Naive thymus-derived CD4-positive, alpha-beta T cell (primary cell): Measurements from ENCODE around the gene UBASH3B. TPM values are rescaled to one million over a fixed set of nuclear protein-coding genes. Genes with fewer than 3 reads are reported as not detected.

Experiments used
- ATAC-seq: fragments of 150-1000 bp; cut with Tn5 transposase; 2 replicates; pipeline ENCODE4 v1.10.0; 2021; ENCODE audit warnings: mild to moderate bottlenecking, moderate library complexity
- CTCF ChIA-PET: fragments of 350-600 bp; sonication (Branson Sonifier 250); formaldehyde crosslinking; loops from one replicate; lab custom pipeline; 2021; ENCODE audit warnings: antibody characterized with exemption; lab: Charles Lee
- POLR2A ChIA-PET: fragments of 350-600 bp; sonication (Branson Sonifier 250); formaldehyde crosslinking; loops from one replicate; lab custom pipeline; 2021; ENCODE audit warnings: antibody characterized with exemption, inconsistent platforms; lab: Charles Lee
- DNase-seq, 9 donors: peaks; one replicate each; pipeline versions ENCODE4 v3.0.0 to v3.0.0-alpha.2; 2020 to 2022; ENCODE audit warnings: mixed read lengths in 1 of 9
- H3K27ac ChIP-seq: one replicate; pipeline ENCODE4 v1.7.0; 2013; ENCODE audit warnings: mild to moderate bottlenecking, low read depth, low read length, moderate library complexity
- H3K27me3 ChIP-seq, 2 donors: one replicate each; pipeline ENCODE4 v1.7.0; 2013; ENCODE audit warnings: low read length in 2 of 2, mild to moderate bottlenecking in 2 of 2, moderate library complexity in 2 of 2; ENCODE audit not compliant: control insufficient read depth in 2 of 2, insufficient read depth in 2 of 2
- H3K36me3 ChIP-seq, 3 experiments: 1 replicate in 2 of 3; 2 replicates in 1 of 3; pipeline ENCODE4 v1.7.0; 2013; ENCODE audit warnings: low read length in 3 of 3, mild to moderate bottlenecking in 3 of 3, moderate library complexity in 1 of 3; ENCODE audit not compliant: insufficient read depth in 3 of 3, control insufficient read depth in 2 of 3
- H3K4me1 ChIP-seq, 2 donors: one replicate each; pipeline ENCODE4 v1.7.0; 2013; ENCODE audit warnings: low read length in 2 of 2, mild to moderate bottlenecking in 2 of 2, moderate library complexity in 1 of 2; ENCODE audit not compliant: control insufficient read depth in 2 of 2, insufficient read depth in 2 of 2
- H3K4me3 ChIP-seq: 2 replicates; pipeline ENCODE4 v1.7.0; 2013; ENCODE audit warnings: mild to moderate bottlenecking, low read length
- H3K9me3 ChIP-seq, 3 experiments: 1 replicate in 2 of 3; 2 replicates in 1 of 3; pipeline ENCODE4 v1.7.0; 2013; ENCODE audit warnings: low read length in 3 of 3; ENCODE audit not compliant: control insufficient read depth in 2 of 3
- H3K27ac Mint-ChIP-seq, 9 donors: one replicate each; pipeline ENCODE4 v1.8.0; 2020 to 2022; ENCODE audit warnings: mixed read lengths in 9 of 9, mild to moderate bottlenecking in 8 of 9, moderate library complexity in 5 of 9, inconsistent platforms in 2 of 9
- H3K27me3 Mint-ChIP-seq, 5 donors: one replicate each; pipeline ENCODE4 v1.8.0; 2021 to 2022; ENCODE audit warnings: mixed read lengths in 5 of 5, mild to moderate bottlenecking in 1 of 5
- H3K36me3 Mint-ChIP-seq, 5 donors: one replicate each; pipeline ENCODE4 v1.8.0; 2020 to 2022; ENCODE audit warnings: mixed read lengths in 5 of 5, mild to moderate bottlenecking in 3 of 5, inconsistent platforms in 1 of 5
- H3K4me1 Mint-ChIP-seq, 7 donors: one replicate each; pipeline ENCODE4 v1.8.0; 2020 to 2022; ENCODE audit warnings: mixed read lengths in 7 of 7, mild to moderate bottlenecking in 3 of 7, inconsistent platforms in 1 of 7
- H3K4me3 Mint-ChIP-seq, 10 donors: one replicate each; pipeline ENCODE4 v1.8.0; 2020 to 2022; ENCODE audit warnings: mild to moderate bottlenecking in 10 of 10, mixed read lengths in 10 of 10, moderate library complexity in 6 of 10, inconsistent platforms in 2 of 10
- H3K9me3 Mint-ChIP-seq, 11 donors: one replicate each; pipeline ENCODE4 v1.8.0; 2020 to 2022; ENCODE audit warnings: mixed read lengths in 11 of 11, mild to moderate bottlenecking in 4 of 11, inconsistent platforms in 1 of 11, moderate library complexity in 1 of 11
- intact Hi-C, 2 donors: fragments of 100-400 bp; cut with micrococcal nuclease; formaldehyde crosslinking; loops; one replicate each; pipeline ENCODE4 v1.15.1; 2023
- polyA plus RNA-seq, 2 donors: library from polyadenylated mRNA; unstranded; fragments of 300-500 nt; fragmentation: Illumina TruSeq; gene quantifications; one replicate each; pipeline ENCODE4 v1.2.3, GENCODE V29; 2021
- total RNA-seq, 6 experiments: library from RNA in 5 of 6; stranded (reverse) in 5 of 6; gene quantifications; 1 replicate in 5 of 6; 2 replicates in 1 of 6; pipeline ENCODE4 v1.2.3 and lab custom pipeline; 2021 to 2026

UBASH3B gene
- total and polyA plus RNA-seq, 7 experiments from 2014 or later: 10.3 to 49.8 (median 42.3) TPM

GRCh38 chr11:122653916-122654585, 1.5 kb upstream of the UBASH3B start:
- Histone ChIP-seq H3K27me3 (no peaks in the 10 kb centered on the region), H3K27ac (no peak overlapping the region), H3K4me3 (no peak overlapping the region), H3K4me1 (peaks cover 4 to 29% of the 10 kb centered on the region in 2 donors), H3K9me3 (no peaks in the 10 kb centered on the region), H3K36me3 (peaks cover 0 to 12% (median 0%) of the 10 kb centered on the region in 3 experiments)
- Mint-ChIP-seq H3K27me3 (peaks cover 0 to 56% (median 0%) of the 10 kb centered on the region in 5 donors), H3K4me3 (peak overlapping the region in 7 of 10 donors; percentile 16 to 98 (median 38)), H3K27ac (peak overlapping the region in 1 of 9 donors; percentile 89), H3K4me1 (peaks cover 15 to 35% (median 27%) of the 10 kb centered on the region in 7 donors), H3K9me3 (no peaks in the 10 kb centered on the region), H3K36me3 (peaks cover 0 to 4% (median 1%) of the 10 kb centered on the region in 5 donors)
- intact Hi-C loops: loop anchor here in 1 of 2 donors (2.0 kb wide), 1 partner anchor 73 kb away; no protein-coding TSS in a partner anchor
- no peak for ATAC-seq
- ChIA-PET CTCF (interaction anchor here (0.6 to 3.8 kb wide), 3 partner anchors 67 to 102 kb away, joined by 3 to 19 read pairs (median 4); no protein-coding TSS in a partner anchor), POLR2A (interaction anchor here (0.6 to 1.7 kb wide), 2 partner anchors 68 to 125 kb away, joined by 5 read pairs; no protein-coding TSS in a partner anchor)
- DNase-seq: no peak

- H3K27me3 ChIP-seq: no peaks in the 10 kb centered on the region
- DNase-seq (peak in 8 of 9 donors; percentile 33 to 68 (median 48)), ATAC-seq (peak; percentile 72)
- H3K4me3 Mint-ChIP-seq: peak overlapping the region; percentile 91 to 99 (median 98)
- peak overlapping the region; percentile 73 to 97 (median 94) for H3K27ac Mint-ChIP-seq
- no peaks in the 10 kb centered on the region for H3K9me3 Mint-ChIP-seq
- H3K36me3 ChIP-seq: peaks cover 0 to 12% (median 0%) of the 10 kb centered on the region in 3 experiments
- peaks cover 0 to 8% (median 1%) of the 10 kb centered on the region in 5 donors for H3K36me3 Mint-ChIP-seq
- H3K27me3 Mint-ChIP-seq: peaks cover 0 to 58% (median 0%) of the 10 kb centered on the region in 5 donors
- ChIA-PET CTCF (interaction anchor here (0.6 to 5.1 kb wide), 24 partner anchors 10 to 127 kb away, joined by 3 to 80 read pairs (median 6); no protein-coding TSS in a partner anchor), POLR2A (interaction anchor here (0.6 to 7.0 kb wide), 25 partner anchors 10 to 405 kb away, joined by 3 to 46 read pairs (median 5); partner anchors contain the start of gene HSPA8)
- peaks cover 18 to 56% (median 48%) of the 10 kb centered on the region in 7 donors for H3K4me1 Mint-ChIP-seq
- H3K4me1 ChIP-seq: peaks cover 4 to 30% of the 10 kb centered on the region in 2 donors
- H3K4me3 ChIP-seq: peak overlapping the region; percentile 68
- H3K27ac ChIP-seq: peak overlapping the region; percentile 83
- no peaks in the 10 kb centered on the region for H3K9me3 ChIP-seq
- intact Hi-C loops: loop anchor here (1.0 to 5.0 kb wide), 8 partner anchors 12 to 1086 kb away; partner anchors contain the start of gene ZNF202 (in 1 of the 2)
Observed at GRCh38 chr11:122656073-122656630, 630 bp downstream of the UBASH3B start.

- intact Hi-C loops: loop anchor here (1.0 to 5.0 kb wide), 8 partner anchors 12 to 1086 kb away; partner anchors contain the start of gene ZNF202 (in 1 of the 2)
- peaks cover 4 to 35% of the 10 kb centered on the region in 2 donors for H3K4me1 ChIP-seq
- H3K36me3 ChIP-seq: peaks cover 0 to 12% (median 0%) of the 10 kb centered on the region in 3 experiments
- peaks cover 0 to 8% (median 1%) of the 10 kb centered on the region in 5 donors for H3K36me3 Mint-ChIP-seq
- no peaks in the 10 kb centered on the region for H3K27me3 ChIP-seq
- peaks cover 18 to 61% (median 53%) of the 10 kb centered on the region in 7 donors for H3K4me1 Mint-ChIP-seq
- ChIA-PET POLR2A (interaction anchor here (0.9 to 7.0 kb wide), 18 partner anchors 10 to 405 kb away, joined by 3 to 46 read pairs (median 7); partner anchors contain the start of gene HSPA8), CTCF (interaction anchor here (0.6 to 5.1 kb wide), 22 partner anchors 10 to 126 kb away, joined by 3 to 80 read pairs (median 6); no protein-coding TSS in a partner anchor)
- peak; percentile 54 for ATAC-seq
- H3K9me3 Mint-ChIP-seq: no peaks in the 10 kb centered on the region
- peak; percentile 13 to 50 (median 40) for DNase-seq
- peaks cover 0 to 57% (median 0%) of the 10 kb centered on the region in 5 donors for H3K27me3 Mint-ChIP-seq
- peak overlapping the region; percentile 59 to 97 (median 94) for H3K27ac Mint-ChIP-seq
- H3K9me3 ChIP-seq: no peaks in the 10 kb centered on the region
- peak overlapping the region; percentile 83 for H3K27ac ChIP-seq
- peak overlapping the region; percentile 91 to 99 (median 98) for H3K4me3 Mint-ChIP-seq
- peak overlapping the region; percentile 68 for H3K4me3 ChIP-seq
Observed at GRCh38 chr11:122656631-122657101, 1.1 kb downstream of the UBASH3B start.

- intact Hi-C loops: loop anchor here in 1 of 2 donors (5.0 kb wide), 1 partner anchor 1082 kb away; the partner anchor contains the start of gene ZNF202
- Mint-ChIP-seq H3K27ac (peak overlapping the region in 8 of 9 donors; percentile 21 to 94 (median 79)), H3K27me3 (peaks cover 0 to 30% (median 0%) of the 10 kb centered on the region in 5 donors), H3K4me3 (peak overlapping the region in 4 of 10 donors; percentile 9 to 97 (median 54)), H3K9me3 (no peaks in the 10 kb centered on the region), H3K4me1 (peaks cover 18 to 89% (median 78%) of the 10 kb centered on the region in 7 donors), H3K36me3 (peaks cover 0 to 17% (median 1%) of the 10 kb centered on the region in 5 donors)
- H3K27me3 ChIP-seq: no peaks in the 10 kb centered on the region
- peak overlapping the region; percentile 56 for H3K27ac ChIP-seq
- ChIA-PET POLR2A (interaction anchor here (0.6 to 7.0 kb wide), 11 partner anchors 10 to 183 kb away, joined by 3 to 46 read pairs (median 6); no protein-coding TSS in a partner anchor), CTCF (interaction anchor here (0.9 to 5.1 kb wide), 5 partner anchors 14 to 193 kb away, joined by 4 to 80 read pairs (median 17); no protein-coding TSS in a partner anchor)
- ATAC-seq (no peak), DNase-seq (no peak)
- H3K36me3 ChIP-seq: peaks cover 0 to 26% (median 0%) of the 10 kb centered on the region in 3 experiments
- peaks cover 15 to 47% of the 10 kb centered on the region in 2 donors for H3K4me1 ChIP-seq
- no peak overlapping the region for H3K4me3 ChIP-seq
- H3K9me3 ChIP-seq: no peaks in the 10 kb centered on the region
Observed at GRCh38 chr11:122659676-122660554, 4.4 kb downstream of the UBASH3B start.

GRCh38 chr11:122661182-122661945, 5.8 kb downstream of the UBASH3B start:
- Histone ChIP-seq H3K36me3 (peaks cover 0 to 18% (median 0%) of the 10 kb centered on the region in 3 experiments), H3K27ac (no peak overlapping the region), H3K27me3 (no peaks in the 10 kb centered on the region), H3K4me1 (peaks cover 14 to 48% of the 10 kb centered on the region in 2 donors), H3K9me3 (no peaks in the 10 kb centered on the region), H3K4me3 (no peak overlapping the region)
- Mint-ChIP-seq H3K4me1 (peaks cover 12 to 93% (median 76%) of the 10 kb centered on the region in 7 donors), H3K27me3 (peaks cover 0 to 22% (median 0%) of the 10 kb centered on the region in 5 donors), H3K36me3 (peaks cover 0 to 20% (median 1%) of the 10 kb centered on the region in 5 donors), H3K9me3 (no peaks in the 10 kb centered on the region), H3K4me3 (peak overlapping the region in 1 of 10 donors; percentile 35), H3K27ac (peak overlapping the region in 7 of 9 donors; percentile 21 to 94 (median 77))
- ChIA-PET CTCF (interaction anchor here (1.0 to 3.8 kb wide), 3 partner anchors 13 to 96 kb away, joined by 5 to 28 read pairs (median 17); no protein-coding TSS in a partner anchor), POLR2A (interaction anchor here (0.6 to 7.0 kb wide), 5 partner anchors 8 to 1050 kb away, joined by 3 to 46 read pairs (median 10); no protein-coding TSS in a partner anchor)
- intact Hi-C loops: no loop called here
- ATAC-seq: no peak
- DNase-seq: no peak
